GM23338 (cell line): ENCODE results near the gene CDYL2. TPM values are rescaled to one million over a fixed set of nuclear protein-coding genes. Genes with fewer than 3 reads are reported as not detected.

Experiments used
- ATAC-seq: fragments of 200-7000 bp; cut with Tn5 transposase; 3 replicates; pipeline ENCODE4 v1.9.1; 2020
- DNase-seq: peaks from one replicate; pipeline ENCODE4 v3.0.0-alpha.2; 2015; ENCODE audit warnings: low spot score
- H2AFZ ChIP-seq: fragments of 200-600 bp; sonication (generic); 2 replicates; pipeline ENCODE4 v1.8.0; 2016; ENCODE audit warnings: antibody characterized with exemption, mild to moderate bottlenecking, moderate library complexity
- H3F3A ChIP-seq: fragments of 200-600 bp; sonication (generic); replicated peaks from 2 replicates; pipeline ENCODE4 v1.8.0; 2017; ENCODE audit warnings: antibody characterized with exemption, mixed run types, low read depth
- H3K27ac ChIP-seq: fragments of 200-600 bp; sonication (generic); 2 replicates; pipeline ENCODE4 v1.6.1; 2016; ENCODE audit warnings: low read depth
- H3K27me3 ChIP-seq: fragments of 200-600 bp; sonication (generic); 2 replicates; pipeline ENCODE4 v1.8.0; 2016; ENCODE audit warnings: mild to moderate bottlenecking, mixed run types, moderate library complexity; ENCODE audit not compliant: insufficient read depth
- H3K36me3 ChIP-seq: fragments of 200-600 bp; sonication (generic); 2 replicates; pipeline ENCODE4 v1.8.0; 2016; ENCODE audit warnings: mild to moderate bottlenecking; ENCODE audit not compliant: insufficient read depth
- H3K4me1 ChIP-seq: fragments of 200-600 bp; sonication (generic); 2 replicates; pipeline ENCODE4 v1.8.0; 2016; ENCODE audit warnings: mild to moderate bottlenecking, moderate library complexity; ENCODE audit not compliant: insufficient read depth
- H3K4me2 ChIP-seq: fragments of 200-600 bp; sonication (generic); 2 replicates; pipeline ENCODE4 v1.7.1; 2017; ENCODE audit warnings: mixed run types
- H3K4me3 ChIP-seq: fragments of 200-600 bp; sonication (generic); 2 replicates; pipeline ENCODE4 v1.6.1; 2016; ENCODE audit warnings: mixed run types
- H3K79me2 ChIP-seq: fragments of 200-600 bp; sonication (generic); replicated peaks from 2 replicates; pipeline ENCODE4 v1.8.0; 2017; ENCODE audit warnings: mild to moderate bottlenecking; ENCODE audit not compliant: insufficient read depth
- H3K9me2 ChIP-seq: fragments of 200-600 bp; sonication (generic); 2 replicates; pipeline ENCODE4 v1.8.0; 2017; ENCODE audit not compliant: insufficient read depth
- H4K20me1 ChIP-seq: fragments of 200-600 bp; sonication (generic); replicated peaks from 2 replicates; pipeline ENCODE4 v1.8.0; 2017; ENCODE audit warnings: mild to moderate bottlenecking; ENCODE audit not compliant: insufficient read depth
- H3K27ac Mint-ChIP-seq: 2 replicates; pipeline ENCODE4 v1.8.0; 2020; ENCODE audit warnings: inconsistent platforms, mild to moderate bottlenecking, moderate library complexity, mixed read lengths
- H3K27me3 Mint-ChIP-seq: 3 replicates; pipeline ENCODE4 v1.8.0; 2022; ENCODE audit warnings: low read depth, mild to moderate bottlenecking, moderate library complexity, mixed read lengths, inconsistent platforms; ENCODE audit not compliant: insufficient read depth, poor library complexity
- H3K36me3 Mint-ChIP-seq: 3 replicates; pipeline ENCODE4 v1.8.0; 2021; ENCODE audit warnings: low read depth, mild to moderate bottlenecking, inconsistent platforms, moderate library complexity, mixed read lengths
- H3K4me1 Mint-ChIP-seq: 3 replicates; pipeline ENCODE4 v1.8.0; 2020; ENCODE audit warnings: mild to moderate bottlenecking, inconsistent platforms, mixed read lengths
- H3K4me3 Mint-ChIP-seq: 3 replicates; pipeline ENCODE4 v1.8.0; 2021; ENCODE audit warnings: moderate library complexity, mild to moderate bottlenecking, inconsistent platforms, mixed read lengths
- H3K9me3 Mint-ChIP-seq: 3 replicates; pipeline ENCODE4 v1.8.0; 2020; ENCODE audit warnings: moderate library complexity, mild to moderate bottlenecking, inconsistent platforms, mixed read lengths
- CREB1 ChIP-seq: fragments of 250-450 bp; sonication (Bioruptor Pico); IDR thresholded peaks from 2 replicates; pipeline ENCODE4 v1.5.0; 2020; ENCODE audit warnings: low read depth, mild to moderate bottlenecking, moderate library complexity
- CTCF ChIP-seq, 2 experiments: fragments of 200-600 bp in 1 of 2; sonication (generic) in 1 of 2; conservative IDR thresholded peaks; 2 replicates each; pipeline versions ENCODE4 v1.5.1 to v1.6.1; 2016 to 2017; ENCODE audit warnings: antibody characterized with exemption in 2 of 2, low read depth in 2 of 2, mild to moderate bottlenecking in 2 of 2, moderate library complexity in 1 of 2
- ETS1 ChIP-seq: IDR thresholded peaks from 2 replicates; pipeline ENCODE4 v1.6.1; 2016; ENCODE audit warnings: antibody characterized with exemption
- EZH2 ChIP-seq: fragments of 200-600 bp; sonication (generic); IDR thresholded peaks from one replicate; pipeline ENCODE4 v1.8.0; 2017; ENCODE audit warnings: antibody characterized with exemption, mild to moderate bottlenecking, low read depth; ENCODE audit not compliant: unreplicated experiment
- EZH2phosphoT487 ChIP-seq: fragments of 200-600 bp; sonication (generic); IDR thresholded peaks from one replicate; pipeline ENCODE4 v1.8.1; 2018; ENCODE audit warnings: antibody characterized with exemption; ENCODE audit not compliant: unreplicated experiment
- JUNB ChIP-seq: IDR thresholded peaks from one replicate; pipeline ENCODE4 v1.6.1; 2016; ENCODE audit warnings: antibody characterized with exemption; ENCODE audit not compliant: unreplicated experiment
- NANOG ChIP-seq: IDR thresholded peaks from 2 replicates; pipeline ENCODE4 v1.6.1; 2016; ENCODE audit warnings: antibody characterized with exemption, borderline replicate concordance
- POLR2AphosphoS5 ChIP-seq: IDR thresholded peaks from 2 replicates; pipeline ENCODE4 v1.6.1; 2016; ENCODE audit warnings: antibody characterized with exemption, low read depth
- REST ChIP-seq: IDR thresholded peaks from one replicate; pipeline ENCODE4 v1.6.1; 2018; ENCODE audit warnings: antibody characterized with exemption; ENCODE audit not compliant: unreplicated experiment
- STAT1 ChIP-seq: IDR thresholded peaks from one replicate; pipeline ENCODE4 v1.6.1; 2016; ENCODE audit warnings: antibody characterized with exemption; ENCODE audit not compliant: unreplicated experiment
- ZNF114 ChIP-seq: fragments of 250-450 bp; sonication (Bioruptor Pico); IDR thresholded peaks from 2 replicates; pipeline ENCODE4 v1.5.0; 2020; ENCODE audit warnings: mild to moderate bottlenecking, moderate library complexity
- ZNF331 ChIP-seq: fragments of 250-450 bp; sonication (Bioruptor Pico); IDR thresholded peaks from 2 replicates; pipeline ENCODE4 v1.5.0; 2020; ENCODE audit warnings: low read depth, mild to moderate bottlenecking, moderate library complexity
- polyA plus RNA-seq: library from polyadenylated mRNA; unstranded; fragments of >200 nt; fragmentation: Nextera tagmentation; extraction: Ambion mirVana; gene quantifications from 2 replicates; pipeline ENCODE4 v1.2.1, GENCODE V29; 2016
- total RNA-seq: library from RNA; depleted of rRNA; stranded (reverse); fragments of >200 nt; shearing (Covaris generic); gene quantifications from 2 replicates; pipeline ENCODE4 v1.2.3, GENCODE V29; 2014

Gene CDYL2
- total and polyA plus RNA-seq, 2 experiments from 2014 or later = 0.82 to 4.3 TPM

- Histone ChIP-seq H4K20me1 (no peaks in the 10 kb centered on the region), H3K4me3 (peak overlapping the region; percentile 54; the same call in 1 of the 2 replicates), H3K27ac (no peak overlapping the region), H3K36me3 (no peaks in the 10 kb centered on the region), H3K4me2 (peak overlapping the region; percentile 57), H3K9me2 (peaks cover 12% of the 10 kb centered on the region), H3K79me2 (no peaks in the 10 kb centered on the region), H3K27me3 (peaks cover 27% of the 10 kb centered on the region), H3F3A (no peaks in the 10 kb centered on the region), H3K4me1 (no peaks in the 10 kb centered on the region; the same call in 1 of the 2 replicates), H2AFZ (peak overlapping the region; percentile 78; the same call in 1 of the 2 replicates)
- H3K27ac Mint-ChIP-seq = no peak overlapping the region
- H3K4me3 Mint-ChIP-seq = peak overlapping the region; percentile 70
- peaks cover 22% of the 10 kb centered on the region for H3K27me3 Mint-ChIP-seq
- TF ChIP-seq ZNF331 (CRISPR knock-in tag) (no peak), CTCF (conservative IDR thresholded peaks at IDR 0.05; ENCODE audit: low read depth in 2 of 2) (no peak), NANOG (no peak), ETS1 (no peak), POLR2AphosphoS5 (no peak), EZH2phosphoT487 (no peak)
- no peak for ATAC-seq
- no peaks in the 10 kb centered on the region for H3K36me3 Mint-ChIP-seq
- H3K9me3 Mint-ChIP-seq = no peaks in the 10 kb centered on the region
- H3K4me1 Mint-ChIP-seq = no peaks in the 10 kb centered on the region
- no peak for DNase-seq
These were observed 1.5 kb downstream of the CDYL2 start for GRCh38 chr16:80802902-80803301.

- H3K4me1 Mint-ChIP-seq = no peaks in the 10 kb centered on the region
- H3K9me2 ChIP-seq = peaks cover 12% of the 10 kb centered on the region
- H3K27ac Mint-ChIP-seq = no peak overlapping the region
- peaks cover 27% of the 10 kb centered on the region for H3K27me3 ChIP-seq
- no peaks in the 10 kb centered on the region for H3K9me3 Mint-ChIP-seq
- H3F3A ChIP-seq = no peaks in the 10 kb centered on the region
- H2AFZ ChIP-seq = no peak overlapping the region
- no peak overlapping the region for H3K4me3 ChIP-seq
- H3K4me1 ChIP-seq = no peaks in the 10 kb centered on the region; the same call in 1 of the 2 replicates
- H3K4me3 Mint-ChIP-seq = no peak overlapping the region
- H3K36me3 Mint-ChIP-seq = no peaks in the 10 kb centered on the region
- no peak overlapping the region for H3K4me2 ChIP-seq
- H3K27me3 Mint-ChIP-seq = peaks cover 22% of the 10 kb centered on the region
- no peaks in the 10 kb centered on the region for H4K20me1 ChIP-seq
- no peak for ATAC-seq
- H3K79me2 ChIP-seq = no peaks in the 10 kb centered on the region
- no peaks in the 10 kb centered on the region for H3K36me3 ChIP-seq
- no peak for DNase-seq
- no peak overlapping the region for H3K27ac ChIP-seq
- TF ChIP-seq CREB1 (CRISPR knock-in tag) (no peak), CTCF (conservative IDR thresholded peaks at IDR 0.05; ENCODE audit: low read depth in 2 of 2) (no peak), STAT1 (no peak), ETS1 (no peak), ZNF114 (CRISPR knock-in tag) (no peak), JUNB (no peak), ZNF331 (CRISPR knock-in tag) (no peak), REST (no peak), EZH2 (no peak), EZH2phosphoT487 (no peak), POLR2AphosphoS5 (no peak), NANOG (no peak)
These were observed 2.3 kb downstream of the CDYL2 start for GRCh38 chr16:80802138-80802537.
